Upper lobe of right lung (tissue), 1 donor: Measurements from ENCODE around the gene FAM120C. TPM values are rescaled to one million over a fixed set of nuclear protein-coding genes. Genes with fewer than 3 reads are reported as not detected.

ENCODE experiments used
- ATAC-seq: fragments of 200-7000 bp; cut with Tn5 transposase; one replicate; pipeline ENCODE4 v1.9.1; 2020; ENCODE audit warnings: mild to moderate bottlenecking, moderate library complexity
- DNase-seq: peaks from one replicate; pipeline ENCODE4 v3.0.0-alpha.2; 2020
- H3K27ac ChIP-seq: fragments of 200-600 bp; one replicate; pipeline ENCODE4 v1.8.0; 2022
- H3K27me3 ChIP-seq: fragments of 200-600 bp; one replicate; pipeline ENCODE4 v1.8.0; 2022; ENCODE audit warnings: mild to moderate bottlenecking
- H3K36me3 ChIP-seq: fragments of 200-600 bp; one replicate; pipeline ENCODE4 v1.8.0; 2022
- H3K4me1 ChIP-seq: fragments of 200-600 bp; one replicate; pipeline ENCODE4 v1.8.0; 2022
- H3K4me3 ChIP-seq: fragments of 200-600 bp; one replicate; pipeline ENCODE4 v1.8.0; 2022; ENCODE audit warnings: mild to moderate bottlenecking
- H3K9me3 ChIP-seq: fragments of 200-600 bp; one replicate; pipeline ENCODE4 v1.8.0; 2022
- CTCF ChIP-seq: fragments of 200-600 bp; IDR thresholded peaks from one replicate; pipeline ENCODE4 v1.8.0; 2022; ENCODE audit warnings: antibody characterized with exemption
- intact Hi-C: fragments of 100-400 bp; cut with DNase I; formaldehyde crosslinking; loops from one replicate; pipeline ENCODE4 v1.11.0; 2022
- total RNA-seq: library from RNA; stranded (reverse); fragmentation: NEBNext Ultra II Directional; extraction: Animal tissue kit (Norgen Biotek cat#: 25700); gene quantifications from one replicate; pipeline ENCODE4 v1.2.1, GENCODE V29; 2021
- donor health status: DM: no; HTN: yes; CAD: no; lungs with severe emphysema.

The FAM120C gene
- total RNA-seq, 1 donor from 2014 or later, result 10.4 TPM

GRCh38 chrX:54085666-54086065 lies 97.4 kb downstream of the FAM120C start:
- no peak overlapping the region for H3K27ac ChIP-seq
- H3K27me3 ChIP-seq, result no peaks in the 10 kb centered on the region
- peaks cover 12% of the 10 kb centered on the region for H3K36me3 ChIP-seq
- ATAC-seq, result no peak
- no peak for DNase-seq
- H3K4me3 ChIP-seq, result no peak overlapping the region
- no peaks in the 10 kb centered on the region for H3K9me3 ChIP-seq
- H3K4me1 ChIP-seq, result no peaks in the 10 kb centered on the region
- intact Hi-C loops, result no loop called here
- no peak for TF ChIP-seq CTCF

GRCh38 chrX:54076903-54077302 lies 106.2 kb downstream of the FAM120C start:
- H3K36me3 ChIP-seq, result no peaks in the 10 kb centered on the region
- intact Hi-C loops, result no loop called here
- ATAC-seq (no peak), DNase-seq (no peak)
- H3K4me3 ChIP-seq, result no peak overlapping the region
- H3K9me3 ChIP-seq, result no peaks in the 10 kb centered on the region
- no peaks in the 10 kb centered on the region for H3K27me3 ChIP-seq
- TF ChIP-seq CTCF, result no peak
- H3K27ac ChIP-seq, result no peak overlapping the region
- H3K4me1 ChIP-seq, result no peaks in the 10 kb centered on the region

- no peaks in the 10 kb centered on the region for H3K27me3 ChIP-seq
- DNase-seq (no peak), ATAC-seq (no peak)
- no peak overlapping the region for H3K27ac ChIP-seq
- H3K4me3 ChIP-seq, result no peak overlapping the region
- no peaks in the 10 kb centered on the region for H3K4me1 ChIP-seq
- H3K36me3 ChIP-seq, result no peaks in the 10 kb centered on the region
- TF ChIP-seq CTCF, result no peak
- intact Hi-C loops, result no loop called here
- H3K9me3 ChIP-seq, result no peaks in the 10 kb centered on the region
Measured at GRCh38 chrX:54074826-54075225, 108.2 kb downstream of the FAM120C start.

GRCh38 chrX:54067766-54068165 lies 115.3 kb downstream of the FAM120C start:
- Histone ChIP-seq H3K9me3 (no peaks in the 10 kb centered on the region), H3K27me3 (no peaks in the 10 kb centered on the region), H3K36me3 (no peaks in the 10 kb centered on the region), H3K4me1 (no peaks in the 10 kb centered on the region), H3K27ac (no peak overlapping the region), H3K4me3 (no peak overlapping the region)
- TF ChIP-seq CTCF, result no peak
- intact Hi-C loops, result no loop called here
- no peak for DNase-seq
- ATAC-seq, result no peak

- H3K27ac ChIP-seq, result no peak overlapping the region
- no peaks in the 10 kb centered on the region for H3K9me3 ChIP-seq
- intact Hi-C loops, result no loop called here
- no peaks in the 10 kb centered on the region for H3K36me3 ChIP-seq
- no peak for TF ChIP-seq CTCF
- DNase-seq, result no peak
- H3K4me1 ChIP-seq, result no peaks in the 10 kb centered on the region
- no peak for ATAC-seq
- H3K27me3 ChIP-seq, result no peaks in the 10 kb centered on the region
- H3K4me3 ChIP-seq, result no peak overlapping the region
Measured at GRCh38 chrX:54066841-54067240, 116.2 kb downstream of the FAM120C start.

- Histone ChIP-seq H3K36me3 (no peaks in the 10 kb centered on the region), H3K27me3 (no peaks in the 10 kb centered on the region), H3K4me3 (no peak overlapping the region), H3K27ac (no peak overlapping the region), H3K4me1 (no peaks in the 10 kb centered on the region), H3K9me3 (no peaks in the 10 kb centered on the region)
- intact Hi-C loops, result no loop called here
- no peak for TF ChIP-seq CTCF
- DNase-seq (no peak), ATAC-seq (no peak)
Measured at GRCh38 chrX:54064564-54064963, 118.5 kb downstream of the FAM120C start.
